ENCODE data around the gene AKR1C3.

Gene AKR1C3

DNA sequence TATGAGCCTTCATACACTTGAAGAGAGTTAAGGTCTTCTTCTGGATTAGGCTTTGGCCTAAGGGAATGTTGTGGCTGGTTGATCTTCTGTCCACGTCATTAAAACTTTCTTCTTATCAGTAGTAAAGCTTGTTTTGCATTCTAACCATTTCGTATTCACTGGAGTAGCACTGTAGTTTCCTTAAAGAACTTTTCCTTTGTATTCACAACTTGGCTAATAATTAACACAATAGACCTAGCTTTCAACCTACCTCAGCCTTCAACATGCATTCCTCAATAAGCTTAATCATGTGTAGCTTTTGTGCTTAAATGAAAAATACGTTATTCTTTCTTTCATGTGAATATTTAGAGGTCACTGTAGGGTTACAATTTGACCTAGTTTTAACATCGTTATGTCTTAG, 48.0 kb downstream of the AKR1C3 start:
- no peak for DNase-seq

DNA sequence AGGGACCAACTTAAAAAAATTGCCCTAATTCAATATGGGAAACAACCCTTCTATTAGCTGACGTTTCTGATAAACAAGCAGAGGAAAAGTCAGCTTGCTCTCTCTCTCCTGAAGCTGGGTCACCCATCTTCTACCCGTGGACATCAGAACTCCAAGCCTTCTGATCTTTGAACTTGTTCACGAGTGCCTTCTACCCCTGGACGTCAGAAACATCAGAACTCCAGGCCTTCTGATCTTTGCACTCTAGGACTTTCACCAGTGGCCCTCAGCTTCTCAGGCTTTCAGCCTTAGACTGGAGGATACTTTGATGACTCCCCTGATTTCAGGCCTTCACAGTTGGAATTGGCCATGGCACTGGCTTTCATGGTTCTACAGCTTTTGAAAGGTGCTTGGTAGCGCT, 48.9 kb downstream of the AKR1C3 start:
- DNase-seq: no peak

DNA sequence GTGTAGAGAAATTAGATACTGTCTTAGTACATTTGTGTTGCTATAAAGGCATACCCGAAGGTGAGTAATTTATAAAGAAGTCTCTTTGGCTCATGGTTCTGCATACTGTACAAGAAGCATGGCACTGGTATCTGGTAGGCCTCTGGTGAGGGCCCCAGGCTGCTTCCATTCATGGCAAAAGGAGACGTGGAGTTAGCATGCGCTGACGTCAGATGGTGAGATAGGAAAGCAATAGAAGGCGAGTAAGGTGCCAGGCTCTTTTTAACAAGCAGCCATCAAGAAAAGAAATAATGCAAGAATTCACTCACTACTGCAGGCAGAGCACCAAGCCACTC, 52.7 kb downstream of the AKR1C3 start:
- DNase-seq: no peak

DNA sequence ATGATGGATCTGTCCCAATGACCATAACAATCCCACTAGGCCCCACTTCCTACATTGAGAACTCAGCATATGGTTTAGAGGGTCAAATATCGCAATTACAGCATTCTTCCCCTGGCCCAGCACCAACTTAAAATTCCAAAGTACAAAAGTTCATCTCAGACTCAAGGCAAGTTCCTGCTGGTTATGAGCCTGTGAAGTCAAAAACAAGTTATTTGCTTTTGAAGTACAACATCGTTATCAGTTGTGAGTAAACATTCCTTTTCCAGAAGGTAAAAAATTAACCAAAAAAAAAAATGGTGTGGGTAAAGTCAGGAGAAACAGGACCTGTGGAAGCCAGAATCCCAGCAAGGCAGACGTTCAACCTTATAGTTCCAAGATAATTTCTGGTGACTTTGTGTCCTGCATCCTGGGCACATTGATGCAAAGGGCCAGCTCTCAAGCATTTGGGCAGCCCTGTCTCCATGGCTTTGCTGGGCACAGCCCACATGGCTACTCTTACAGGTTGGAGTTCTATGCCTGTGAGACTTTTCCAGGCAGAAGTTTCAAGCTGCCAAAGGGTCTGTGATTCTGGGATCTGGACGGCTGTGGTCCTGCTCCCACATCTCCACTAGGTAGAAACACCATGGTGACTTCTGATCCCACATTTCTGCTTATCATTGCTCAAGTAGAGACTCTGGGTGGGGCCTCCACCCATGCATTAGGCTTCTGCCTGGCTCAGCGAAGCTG, 53.2 kb downstream of the AKR1C3 start:
- DNase-seq: no peak

DNA sequence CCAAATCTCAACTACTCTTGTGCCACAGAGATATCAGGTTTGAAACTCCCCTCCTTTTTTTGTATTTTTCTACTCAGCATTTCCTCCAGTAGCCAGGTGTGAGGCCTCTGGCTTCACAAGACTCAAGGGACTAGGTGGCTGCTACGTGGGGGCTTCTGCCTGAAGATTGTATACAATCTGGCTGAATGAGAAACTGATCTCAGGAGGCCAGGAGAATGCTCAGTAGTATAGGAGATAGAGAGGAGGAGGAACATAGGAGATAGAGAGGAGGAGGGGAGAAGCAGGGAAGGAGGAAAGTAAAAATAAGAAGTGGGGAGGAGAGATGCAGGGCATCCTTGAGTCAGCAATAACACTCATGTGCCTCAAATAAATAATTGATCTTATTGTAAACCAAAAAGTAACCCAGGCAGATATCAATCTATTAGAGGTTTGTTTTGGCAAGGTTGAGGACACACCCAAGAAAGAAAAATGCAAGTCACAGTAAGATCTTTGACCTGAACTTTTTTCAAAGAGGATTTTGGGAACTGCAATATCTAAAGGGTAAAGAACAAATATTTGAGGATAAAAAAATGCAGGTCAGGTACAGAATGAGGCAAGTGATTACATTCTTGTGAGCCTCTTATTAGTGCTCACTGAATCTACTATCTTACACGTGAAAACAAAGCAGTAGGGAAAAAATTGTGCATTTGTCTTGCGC, 53.9 kb downstream of the AKR1C3 start:
- DNase-seq: no peak

DNA sequence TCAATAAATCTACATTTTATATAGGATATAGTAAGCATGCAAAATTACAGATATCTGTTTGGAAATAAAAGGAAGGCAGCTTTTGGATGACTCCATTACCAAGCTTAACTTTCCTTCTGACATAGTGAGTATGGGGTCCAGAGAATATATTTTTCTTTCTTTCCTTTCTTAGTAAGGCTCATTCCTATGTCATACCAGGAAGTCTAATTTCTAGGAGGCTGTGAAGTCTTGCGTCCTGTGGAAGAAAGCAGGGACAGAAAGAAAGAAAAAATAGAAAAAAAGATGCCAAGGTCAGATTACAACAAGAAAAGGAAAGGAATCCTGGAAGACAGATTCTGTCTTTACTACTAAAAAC, 54.4 kb downstream of the AKR1C3 start:
- DNase-seq: no peak

DNA sequence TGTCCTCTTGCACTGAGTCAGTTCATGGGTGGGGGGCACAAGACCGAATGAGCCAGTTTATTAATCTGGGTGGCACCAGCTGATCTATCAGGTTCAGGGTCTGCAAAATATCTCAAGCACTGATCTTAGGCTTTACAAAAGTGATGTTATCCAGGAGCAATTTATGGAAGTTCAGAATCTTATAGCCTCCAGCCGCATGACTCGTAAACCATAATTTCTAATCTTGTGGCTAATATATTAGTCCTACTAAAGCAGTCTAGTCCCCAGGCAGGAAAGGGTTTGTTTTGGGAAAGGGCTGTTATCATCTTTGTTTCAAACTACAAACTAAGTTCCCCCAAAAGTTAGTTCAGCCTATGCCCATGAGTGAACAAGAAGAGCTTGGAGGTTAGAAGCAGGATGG, 56.9 kb downstream of the AKR1C3 start:
- DNase-seq: no peak

DNA sequence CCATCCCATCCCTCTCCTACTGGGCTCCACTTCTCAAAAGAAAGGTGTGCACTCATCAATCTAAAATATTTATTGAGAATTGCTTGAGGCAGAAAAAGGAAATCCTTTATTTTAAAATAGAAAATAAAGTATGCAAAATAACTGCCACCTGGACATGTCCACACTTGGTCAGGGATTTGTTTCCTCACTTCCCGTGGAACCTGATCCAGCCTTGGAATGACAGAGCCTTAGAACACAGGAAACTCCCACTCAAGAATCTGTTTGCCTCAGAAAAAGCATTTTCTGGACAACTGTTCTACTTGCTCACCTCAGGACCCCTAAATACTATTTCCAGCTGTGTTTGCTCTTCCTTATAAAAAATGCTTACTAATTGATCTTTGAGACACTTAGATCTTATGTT, 61.7 kb downstream of the AKR1C3 start:
- no peak for DNase-seq

Measured in NCI-H1436 (cell line).